Measurements from ENCODE around the gene SLC16A6.
A peak's percentile ranks its signal among the peaks of the same experiment; 100 is the strongest.
"Not testable (repeated sequence)": the region's sequence is repeated elsewhere in the genome, so short reads cannot be mapped to it uniquely, and the experiment has no call there.

Gene SLC16A6

GRCh38 chr17:68290955-68291835, at the start of gene SLC16A6, which contains the start of gene ARSG:
Gene SLC16A6 (minus strand): TSS chr17:68291127. CDS start chr17:68278320, 12,807 bp downstream.
Gene ARSG (plus strand): TSS chr17:68291495. CDS start chr17:68307494, 15,999 bp downstream.
- peak within 1 kb of the TSS; percentile 61 for H3K4me3 ChIP-seq (ENCODE audit: low read depth, low read length)

- H3K4me3 ChIP-seq (ENCODE audit: low read depth, low read length) = no peak overlapping the region
These were observed 43.5 kb upstream of the SLC16A6 start for GRCh38 chr17:68334393-68334792.

GRCh38 chr17:68331932-68332331, 41.0 kb upstream of the SLC16A6 start:
- H3K4me3 ChIP-seq (ENCODE audit: low read depth, low read length) = not testable (repeated sequence)

GRCh38 chr17:68329331-68329730, 38.4 kb upstream of the SLC16A6 start:
- no peak overlapping the region for H3K4me3 ChIP-seq (ENCODE audit: low read depth, low read length)

GRCh38 chr17:68328676-68329075, 37.7 kb upstream of the SLC16A6 start:
- H3K4me3 ChIP-seq (ENCODE audit: low read depth, low read length) = no peak overlapping the region

GRCh38 chr17:68327823-68328557, 37.1 kb upstream of the SLC16A6 start:
- no peak overlapping the region for H3K4me3 ChIP-seq (ENCODE audit: low read depth, low read length)

- no peak overlapping the region for H3K4me3 ChIP-seq (ENCODE audit: low read depth, low read length)
These were observed 35.8 kb upstream of the SLC16A6 start for GRCh38 chr17:68326681-68327080.

- no peak overlapping the region for H3K4me3 ChIP-seq (ENCODE audit: low read depth, low read length)
These were observed 35.0 kb upstream of the SLC16A6 start for GRCh38 chr17:68325961-68326360.

GRCh38 chr17:68324654-68325336, 33.9 kb upstream of the SLC16A6 start:
- H3K4me3 ChIP-seq (ENCODE audit: low read depth, low read length) = no peak overlapping the region

GRCh38 chr17:68324114-68324513, 33.2 kb upstream of the SLC16A6 start:
- H3K4me3 ChIP-seq (ENCODE audit: low read depth, low read length) = no peak overlapping the region

- H3K4me3 ChIP-seq (ENCODE audit: low read depth, low read length) = no peak overlapping the region
These were observed 31.7 kb upstream of the SLC16A6 start for GRCh38 chr17:68322630-68323029.

GRCh38 chr17:68321556-68321954, 30.6 kb upstream of the SLC16A6 start:
- no peak overlapping the region for H3K4me3 ChIP-seq (ENCODE audit: low read depth, low read length)

- H3K4me3 ChIP-seq (ENCODE audit: low read depth, low read length) = no peak overlapping the region
These were observed 30.1 kb upstream of the SLC16A6 start for GRCh38 chr17:68320943-68321555.

- H3K4me3 ChIP-seq (ENCODE audit: low read depth, low read length) = no peak overlapping the region
These were observed 29.5 kb upstream of the SLC16A6 start for GRCh38 chr17:68320311-68320865.

GRCh38 chr17:68319410-68320162, 28.7 kb upstream of the SLC16A6 start:
- no peak overlapping the region for H3K4me3 ChIP-seq (ENCODE audit: low read depth, low read length)

GRCh38 chr17:68318103-68318991, 27.4 kb upstream of the SLC16A6 start:
- no peak overlapping the region for H3K4me3 ChIP-seq (ENCODE audit: low read depth, low read length)

- no peak overlapping the region for H3K4me3 ChIP-seq (ENCODE audit: low read depth, low read length)
These were observed 26.5 kb upstream of the SLC16A6 start for GRCh38 chr17:68317458-68317857.

- H3K4me3 ChIP-seq (ENCODE audit: low read depth, low read length) = no peak overlapping the region
These were observed 25.0 kb upstream of the SLC16A6 start for GRCh38 chr17:68315930-68316329.
